Sigmoid colon (tissue), 4 donors: Measurements from ENCODE around the gene TMEM74B.

Source experiments
- CTCF ChIP-seq, 4 experiments: fragments of 450-650 bp in 3 of 4; fragments of 200-600 bp in 1 of 4; IDR thresholded peaks; one replicate each; pipeline ENCODE4 v1.5.1; 2016 to 2019; ENCODE audit warnings: antibody characterized with exemption in 4 of 4, mild to moderate bottlenecking in 3 of 4, moderate library complexity in 2 of 4
- POLR2A ChIP-seq, 2 donors: fragments of 450-650 bp; IDR thresholded peaks; one replicate each; pipeline ENCODE4 v1.6.1; 2016; ENCODE audit warnings: antibody characterized with exemption in 2 of 2, mild to moderate bottlenecking in 2 of 2, moderate library complexity in 2 of 2
- POLR2AphosphoS5 ChIP-seq, 4 donors: sonication (generic); formaldehyde crosslinking; IDR thresholded peaks; one replicate each; pipeline ENCODE4 v1.6.1; 2017; ENCODE audit warnings: antibody characterized with exemption in 4 of 4

GRCh38 chr20:1232286-1233111 is 47.7 kb upstream of the TMEM74B start:
- no peak for TF ChIP-seq CTCF (IDR thresholded peaks at IDR 0.05)
- TF ChIP-seq POLR2A (IDR thresholded peaks at IDR 0.05), result no peak
- no peak for TF ChIP-seq POLR2AphosphoS5 (IDR thresholded peaks at IDR 0.05)
